Right cardiac atrium (tissue), 5 donors: ENCODE results near the gene KCNQ1OT1. TPM values are rescaled to one million over a fixed set of nuclear protein-coding genes. Genes with fewer than 3 reads are reported as not detected.

ENCODE experiments used
- ATAC-seq, 2 donors: fragments of 200-7000 bp; cut with Tn5 transposase; one replicate each; pipeline versions ENCODE4 v1.8.0 to v1.9.1; 2020; ENCODE audit warnings: moderate library complexity in 2 of 2, mild to moderate bottlenecking in 1 of 2
- DNase-seq, 3 donors: peaks; one replicate each; pipeline ENCODE4 v3.0.0-alpha.2; 2020
- H3K27ac ChIP-seq: one replicate; pipeline ENCODE4 v1.5.1; 2013; ENCODE audit warnings: mild to moderate bottlenecking, low read length, control low read depth, moderate library complexity
- H3K27me3 ChIP-seq: one replicate; pipeline ENCODE4 v1.6.1; 2013; ENCODE audit not compliant: control insufficient read depth, insufficient read depth
- H3K4me1 ChIP-seq: one replicate; pipeline ENCODE4 v1.6.1; 2013; ENCODE audit warnings: low read length; ENCODE audit not compliant: control insufficient read depth, insufficient read depth
- H3K4me3 ChIP-seq: one replicate; pipeline ENCODE4 v1.5.1; 2013; ENCODE audit warnings: low read length, control low read depth
- H3K9me3 ChIP-seq: one replicate; pipeline ENCODE4 v1.6.1; 2013; ENCODE audit warnings: low read length; ENCODE audit not compliant: control insufficient read depth
- WGBS: extraction: QIAGEN DNeasy Blood & Tissue Kit; methylation state at CpG from one replicate; pipeline ENCODE4 v1.1.7; 2013; 5-methylcytosine and 5-hydroxymethylcytosine counted together
- intact Hi-C, 4 donors: fragments of 100-400 bp; cut with DNase I; formaldehyde crosslinking; loops; one replicate each; pipeline versions ENCODE4 v1.11.0 to v1.14.0; 2022 to 2023
- polyA plus RNA-seq: library from polyadenylated mRNA; stranded (reverse); fragments of 200-250 nt; gene quantifications from one replicate; pipeline ENCODE4 v1.2.3, GENCODE V29; 2013
- total RNA-seq, 4 donors: library from RNA; stranded (reverse); fragmentation: NEBNext Ultra II Directional; extraction: Animal tissue kit (Norgen Biotek cat#: 25700); gene quantifications; one replicate each; pipeline ENCODE4 v1.2.1, GENCODE V29; 2021
- donor health status: healthy with polysubstance abuse.
- donor health status: DM: no; HTN: yes; CAD: no.
- donor health status: DM: no; HTN: no; CAD: no.
- donor health status: DM: no; HTN: yes; CAD: no; lungs with severe emphysema.
- donor health status: DM: yes; HTN: yes; CAD: no.

KCNQ1OT1 gene
- total and polyA plus RNA-seq, 5 donors = 0.41 to 0.78 (median 0.53) TPM

DNA sequence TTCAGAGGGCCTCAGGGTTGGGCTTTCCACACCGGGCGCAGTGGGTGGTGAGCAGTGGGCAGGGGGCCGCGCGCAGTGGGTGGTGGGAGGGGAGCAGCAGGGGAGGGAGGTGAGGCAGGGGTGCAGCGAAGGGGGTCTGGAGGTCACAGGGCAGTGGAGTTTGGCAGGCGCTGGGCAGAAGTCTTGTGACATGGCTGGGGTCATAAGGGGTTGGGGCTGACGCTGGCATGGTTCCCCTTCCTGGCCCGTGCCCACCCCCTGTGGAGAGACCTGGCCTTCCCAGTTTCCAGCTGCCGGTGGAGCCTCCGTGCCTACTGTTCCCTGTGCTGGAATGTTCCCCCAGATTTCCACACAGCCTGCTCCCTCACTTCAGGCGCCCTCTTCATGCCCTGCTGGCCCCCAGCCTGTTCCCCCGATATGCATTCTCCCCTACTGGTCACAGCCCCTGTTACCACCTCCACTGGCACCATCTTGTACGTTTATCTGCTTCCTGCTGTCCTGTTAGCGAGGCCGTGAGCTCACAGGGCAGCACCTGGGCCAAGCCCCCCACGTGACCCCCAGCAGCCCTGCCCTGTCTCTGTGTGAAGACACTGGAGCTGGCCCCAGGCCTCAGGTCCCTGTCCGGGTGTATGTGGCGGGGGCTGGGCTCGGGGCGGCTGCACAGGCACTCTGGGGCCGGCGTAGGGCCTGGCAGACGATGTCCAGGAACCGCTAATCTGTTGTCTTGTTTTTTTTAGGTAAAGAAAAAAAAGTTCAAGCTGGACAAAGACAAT is 111.6 kb downstream of the KCNQ1OT1 start:
- intact Hi-C loops = no loop called here
- Histone ChIP-seq H3K9me3 (no peaks in the 10 kb centered on the region), H3K4me3 (no peak overlapping the region), H3K27ac (no peak overlapping the region), H3K4me1 (no peaks in the 10 kb centered on the region), H3K27me3 (no peaks in the 10 kb centered on the region)
- peak; percentile 6 to 43 (median 38) for DNase-seq
- WGBS = 84% methylated on average over 25 of the region's 25 CpGs
- no peak for ATAC-seq

DNA sequence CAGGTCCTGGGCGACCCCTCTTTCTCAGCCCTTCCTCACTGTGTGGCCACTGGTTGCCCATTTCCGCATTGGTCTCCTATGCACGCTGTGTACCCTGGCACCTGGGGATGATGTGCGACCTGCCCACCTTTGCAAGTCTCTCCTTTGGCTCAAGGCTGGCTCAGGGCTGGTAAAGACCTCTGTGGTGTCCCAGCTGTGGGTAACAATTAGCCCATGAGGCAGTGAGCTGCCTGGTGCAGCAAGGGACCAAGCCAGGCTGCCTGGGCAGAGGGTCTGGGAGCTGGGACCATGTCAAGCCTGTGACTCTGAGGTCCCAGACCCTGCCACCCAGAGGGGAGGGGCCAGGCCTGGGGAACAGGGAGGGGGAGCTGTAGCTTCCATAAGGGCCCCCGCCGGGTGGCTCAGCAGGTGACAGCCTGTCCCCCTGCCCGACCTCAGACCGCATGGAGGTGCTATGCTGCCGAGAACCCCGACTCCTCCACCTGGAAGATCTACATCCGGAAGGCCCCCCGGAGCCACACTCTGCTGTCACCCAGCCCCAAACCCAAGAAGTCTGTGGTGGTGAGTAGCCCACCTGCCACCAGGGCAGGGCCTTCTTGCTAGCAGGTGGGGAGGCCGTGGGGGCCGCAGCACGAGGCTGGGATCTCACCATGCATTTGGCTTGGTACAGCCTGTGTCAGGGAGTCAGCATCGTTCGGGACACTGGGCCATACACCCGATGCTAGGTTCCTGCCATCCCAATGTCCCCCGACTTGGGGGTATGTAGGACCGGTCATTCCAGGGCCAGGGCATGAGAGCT is 112.5 kb downstream of the KCNQ1OT1 start:
- H3K9me3 ChIP-seq = no peaks in the 10 kb centered on the region
- no peak overlapping the region for H3K27ac ChIP-seq
- intact Hi-C loops = no loop called here
- ATAC-seq (no peak), DNase-seq (peak; percentile 10 to 37 (median 33))
- no peaks in the 10 kb centered on the region for H3K27me3 ChIP-seq
- 94% methylated on average over 20 of the region's 20 CpGs for WGBS
- H3K4me1 ChIP-seq = no peaks in the 10 kb centered on the region
- no peak overlapping the region for H3K4me3 ChIP-seq

GRCh38 chr11:2586793-2587131 is 113.0 kb downstream of the KCNQ1OT1 start:
- no peak overlapping the region for H3K27ac ChIP-seq
- intact Hi-C loops = no loop called here
- peak; percentile 2 to 40 (median 7) for DNase-seq
- WGBS = 88% methylated on average over 5 of the region's 5 CpGs
- ATAC-seq = no peak
- no peak overlapping the region for H3K4me3 ChIP-seq
- no peaks in the 10 kb centered on the region for H3K4me1 ChIP-seq
- H3K9me3 ChIP-seq = no peaks in the 10 kb centered on the region
- H3K27me3 ChIP-seq = no peaks in the 10 kb centered on the region

GRCh38 chr11:2586087-2586792 is 113.6 kb downstream of the KCNQ1OT1 start:
- intact Hi-C loops = no loop called here
- WGBS = 91% methylated on average over 18 of the region's 18 CpGs
- H3K27me3 ChIP-seq = no peaks in the 10 kb centered on the region
- DNase-seq (peak in 2 of 3 donors; percentile 37 to 46), ATAC-seq (no peak)
- no peaks in the 10 kb centered on the region for H3K4me1 ChIP-seq
- H3K4me3 ChIP-seq = no peak overlapping the region
- H3K9me3 ChIP-seq = no peaks in the 10 kb centered on the region
- no peak overlapping the region for H3K27ac ChIP-seq

DNA sequence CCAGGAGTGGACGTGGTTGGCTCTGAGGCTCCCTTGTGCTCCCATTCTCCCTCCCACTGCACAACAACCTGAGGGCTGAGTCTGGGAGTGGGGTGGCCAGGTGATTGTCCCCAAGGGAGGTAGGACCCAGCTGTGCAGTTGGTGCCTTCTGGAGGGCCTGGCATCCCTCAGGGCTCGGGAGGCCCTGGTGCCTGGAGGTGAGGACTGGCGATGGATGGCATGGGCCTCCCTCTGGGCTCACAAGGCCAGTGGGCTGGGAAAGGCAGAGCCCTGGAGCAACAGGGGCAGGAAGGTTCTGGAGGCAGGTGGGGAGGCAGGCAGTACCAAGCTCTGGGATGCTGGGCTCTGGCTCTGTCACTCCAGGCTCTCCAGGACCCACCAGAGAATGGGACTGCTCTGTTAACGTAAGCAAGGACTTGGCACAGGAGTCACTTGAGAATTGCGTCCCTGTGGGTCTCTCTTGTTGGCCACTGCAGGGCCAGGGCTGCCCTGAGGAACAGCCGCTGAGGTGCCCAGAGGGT is 114.2 kb downstream of the KCNQ1OT1 start:
- Histone ChIP-seq H3K9me3 (no peaks in the 10 kb centered on the region), H3K4me3 (no peak overlapping the region), H3K27me3 (no peaks in the 10 kb centered on the region), H3K4me1 (no peaks in the 10 kb centered on the region), H3K27ac (no peak overlapping the region)
- DNase-seq = peak in 2 of 3 donors; percentile 3 to 20
- no peak for ATAC-seq
- intact Hi-C loops = no loop called here
- 96% methylated on average over 6 of the region's 6 CpGs for WGBS

GRCh38 chr11:2584812-2585565 is 114.8 kb downstream of the KCNQ1OT1 start:
- intact Hi-C loops = no loop called here
- WGBS = 90% methylated on average over 18 of the region's 18 CpGs
- Histone ChIP-seq H3K4me1 (no peaks in the 10 kb centered on the region), H3K9me3 (no peaks in the 10 kb centered on the region), H3K4me3 (no peak overlapping the region), H3K27ac (no peak overlapping the region), H3K27me3 (no peaks in the 10 kb centered on the region)
- DNase-seq (peak; percentile 2 to 37 (median 34)), ATAC-seq (no peak)

DNA sequence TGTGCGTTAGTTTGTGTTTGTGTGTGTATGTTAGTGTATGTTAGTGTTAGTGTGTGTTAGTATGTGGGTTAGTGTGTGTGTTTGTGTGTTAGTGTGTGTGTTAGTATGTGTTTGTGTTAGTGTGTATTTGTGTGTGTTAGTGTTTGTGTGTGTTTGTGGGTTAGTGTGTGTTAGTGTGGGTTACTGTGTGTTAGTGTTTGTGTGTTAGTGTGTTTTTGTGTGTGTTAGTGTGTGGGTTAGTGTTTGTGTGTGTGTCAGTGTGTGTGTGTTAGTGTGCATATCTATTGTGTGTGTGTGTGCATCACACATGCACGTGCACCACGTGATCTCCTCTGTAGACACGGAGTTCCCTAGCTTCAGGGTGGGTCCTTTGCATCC is 115.4 kb downstream of the KCNQ1OT1 start:
- H3K4me3 ChIP-seq = no peak overlapping the region
- H3K27ac ChIP-seq = no peak overlapping the region
- H3K27me3 ChIP-seq = no peaks in the 10 kb centered on the region
- H3K9me3 ChIP-seq = no peaks in the 10 kb centered on the region
- ATAC-seq (no peak), DNase-seq (no peak)
- 89% methylated on average over 4 of the region's 4 CpGs for whole genome bisulfite sequencing
- intact Hi-C loops = no loop called here
- no peaks in the 10 kb centered on the region for H3K4me1 ChIP-seq

GRCh38 chr11:2583605-2583958 is 116.2 kb downstream of the KCNQ1OT1 start:
- 89% methylated on average over 6 of the region's 6 CpGs for WGBS
- peak in 2 of 3 donors; percentile 6 to 37 for DNase-seq
- Histone ChIP-seq H3K9me3 (no peaks in the 10 kb centered on the region), H3K27ac (no peak overlapping the region), H3K4me1 (no peaks in the 10 kb centered on the region), H3K27me3 (no peaks in the 10 kb centered on the region), H3K4me3 (no peak overlapping the region)
- intact Hi-C loops = no loop called here
- no peak for ATAC-seq

DNA sequence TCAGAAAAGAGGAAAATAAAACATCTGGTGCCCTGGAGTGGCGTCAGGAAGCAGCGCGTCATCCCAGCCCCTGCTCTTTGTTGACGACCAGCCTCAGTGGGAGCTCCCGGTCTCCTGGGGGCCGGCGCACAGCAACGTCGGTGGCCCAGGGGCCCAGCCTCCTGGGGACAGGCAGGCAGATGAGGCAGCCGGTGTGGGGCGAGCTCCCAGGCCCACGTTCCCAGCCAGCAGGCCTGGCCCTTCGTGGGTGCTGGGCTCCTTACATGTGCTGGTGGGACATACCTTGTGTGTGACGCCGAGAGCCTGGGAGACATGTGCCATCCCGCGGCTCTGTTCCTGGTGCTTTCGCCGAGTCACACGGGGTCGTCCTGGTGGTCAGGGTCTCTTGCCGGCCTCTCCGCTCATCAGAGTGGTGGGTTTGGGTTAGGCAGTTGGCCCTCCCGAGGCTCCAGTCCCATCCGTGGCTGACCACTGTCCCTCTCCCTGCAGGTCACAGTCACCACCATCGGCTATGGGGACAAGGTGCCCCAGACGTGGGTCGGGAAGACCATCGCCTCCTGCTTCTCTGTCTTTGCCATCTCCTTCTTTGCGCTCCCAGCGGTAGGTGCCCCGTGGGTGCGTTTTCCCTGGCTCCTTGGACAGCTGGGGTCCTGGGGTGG is 116.7 kb downstream of the KCNQ1OT1 start:
- ATAC-seq = no peak
- Histone ChIP-seq H3K4me1 (no peaks in the 10 kb centered on the region), H3K4me3 (no peak overlapping the region), H3K27ac (no peak overlapping the region), H3K27me3 (no peaks in the 10 kb centered on the region), H3K9me3 (no peaks in the 10 kb centered on the region)
- peak; percentile 6 to 46 (median 16) for DNase-seq
- intact Hi-C loops = no loop called here
- WGBS = 78% methylated on average over 33 of the region's 33 CpGs

GRCh38 chr11:2582351-2582945 is 117.3 kb downstream of the KCNQ1OT1 start:
- Histone ChIP-seq H3K4me1 (no peaks in the 10 kb centered on the region), H3K4me3 (no peak overlapping the region), H3K27me3 (no peaks in the 10 kb centered on the region), H3K9me3 (no peaks in the 10 kb centered on the region), H3K27ac (no peak overlapping the region)
- peak; percentile 20 to 63 (median 21) for DNase-seq
- intact Hi-C loops = no loop called here
- 67% methylated on average over 12 of the region's 12 CpGs for WGBS
- no peak for ATAC-seq
